ENCODE data around the gene HMGB3. TPM values are rescaled to one million over a fixed set of nuclear protein-coding genes. Genes with fewer than 3 reads are reported as not detected.
A peak's percentile ranks its signal among the peaks of the same experiment; 100 is the strongest.

The HMGB3 gene
- total RNA-seq (2014; rRNA removed; shearing (Covaris generic)), result 6.5 and 12.1 TPM in 2 replicates
- polyA plus RNA-seq (2016; fragmentation: Nextera tagmentation; extraction: Ambion mirVana), result 31.7 and 33.3 TPM in 2 replicates

- DNase-seq, result peak; percentile 96
- WGBS, 2 experiments (ENCODE audit: low coverage in 1 of 2, low lambda C conversion rate in 2 of 2, missing lambda C conversion rate in 2 of 2), result 2 to 5% methylated on average over 8 to 40 of the region's 90 CpGs
- no peaks in the 10 kb centered on the region for H3K36me3 ChIP-seq (ENCODE audit: low read depth)
- no peaks in the 10 kb centered on the region for H3K9me2 ChIP-seq (ENCODE audit: insufficient read depth)
- in situ Hi-C loops (cut with MboI), result loop anchor here (25.0 kb wide), 1 partner anchor 196 kb away; no protein-coding TSS in a partner anchor
- no peaks in the 10 kb centered on the region for H3F3A ChIP-seq (ENCODE audit: insufficient read depth)
- peak within 1 kb of the TSS; percentile 81 for H3K4me2 ChIP-seq (ENCODE audit: unreplicated experiment)
- H3K79me2 ChIP-seq (ENCODE audit: insufficient read depth), result 0 out of 2 replicates have a peak, but pooled peaks cover 14% of the 10 kb centered on the region
- H3K4me3 ChIP-seq, result peak within 1 kb of the TSS; percentile 80
- H3K27ac ChIP-seq, result peak within 1 kb of the TSS; percentile 49
- no peaks in the 10 kb centered on the region for H4K20me1 ChIP-seq (ENCODE audit: insufficient read depth)
- H2AFZ ChIP-seq, result peak within 1 kb of the TSS; percentile 95
- no peaks in the 10 kb centered on the region for H3K4me1 ChIP-seq (ENCODE audit: insufficient read depth)
- no peak for TF ChIP-seq EZH2phosphoT487 (IDR thresholded peaks at IDR 0.05; ENCODE audit: insufficient read depth, low read depth)
- TF ChIP-seq EZH2 (IDR thresholded peaks at IDR 0.05; ENCODE audit: insufficient read depth, poor library complexity, severe bottlenecking), result no peak
- H3K9me3 ChIP-seq (ENCODE audit: low read depth), result no peaks in the 10 kb centered on the region
- peak within 1 kb of the TSS; percentile 81 for H3K9ac ChIP-seq
- no peaks in the 10 kb centered on the region for H3K27me3 ChIP-seq (replicated peaks; ENCODE audit: insufficient read depth)
These were observed at the start of gene HMGB3 for GRCh38 chrX:150982788-150983520. HMGB3 (plus strand) TSS chrX:150983335; CDS start chrX:150985600, 2,265 bp downstream.

- in situ Hi-C loops (cut with MboI), result no loop called here
- Histone ChIP-seq H3K4me3 (no peak overlapping the region), H3K9ac (no peak overlapping the region), H3K4me1 (ENCODE audit: insufficient read depth) (peaks cover 6% of the 10 kb centered on the region; the same call in 1 of the 2 replicates), H2AFZ (no peak overlapping the region), H3K4me2 (ENCODE audit: unreplicated experiment) (no peak overlapping the region), H3F3A (ENCODE audit: insufficient read depth) (no peaks in the 10 kb centered on the region), H3K79me2 (ENCODE audit: insufficient read depth) (no peaks in the 10 kb centered on the region), H3K27ac (peak overlapping the region; percentile 37; the same call in 1 of the 2 replicates), H3K9me3 (ENCODE audit: low read depth) (no peaks in the 10 kb centered on the region), H3K36me3 (ENCODE audit: low read depth) (no peaks in the 10 kb centered on the region), H3K27me3 (replicated peaks; ENCODE audit: insufficient read depth) (no peaks in the 10 kb centered on the region), H4K20me1 (ENCODE audit: insufficient read depth) (no peaks in the 10 kb centered on the region), H3K9me2 (ENCODE audit: insufficient read depth) (no peaks in the 10 kb centered on the region)
- DNase-seq, result peak; percentile 3
- TF ChIP-seq EZH2 (IDR thresholded peaks at IDR 0.05; ENCODE audit: insufficient read depth, poor library complexity, severe bottlenecking), result no peak
- no peak for TF ChIP-seq EZH2phosphoT487 (IDR thresholded peaks at IDR 0.05; ENCODE audit: insufficient read depth, low read depth)
- 65 to 67% methylated on average over 5 of the region's 5 CpGs for WGBS, 2 experiments (ENCODE audit: low coverage in 1 of 2, low lambda C conversion rate in 2 of 2, missing lambda C conversion rate in 2 of 2)
These were observed 49.2 kb upstream of the HMGB3 start for GRCh38 chrX:150933945-150934350.

- TF ChIP-seq EZH2phosphoT487 (IDR thresholded peaks at IDR 0.05; ENCODE audit: insufficient read depth, low read depth) (no peak), EZH2 (IDR thresholded peaks at IDR 0.05; ENCODE audit: insufficient read depth, poor library complexity, severe bottlenecking) (no peak)
- Histone ChIP-seq H4K20me1 (ENCODE audit: insufficient read depth) (no peaks in the 10 kb centered on the region), H3K36me3 (ENCODE audit: low read depth) (no peaks in the 10 kb centered on the region), H3K79me2 (ENCODE audit: insufficient read depth) (no peaks in the 10 kb centered on the region), H3K4me2 (ENCODE audit: unreplicated experiment) (no peak overlapping the region), H3K27ac (peak overlapping the region; percentile 37; the same call in 1 of the 2 replicates), H3K9me2 (ENCODE audit: insufficient read depth) (no peaks in the 10 kb centered on the region), H3K27me3 (replicated peaks; ENCODE audit: insufficient read depth) (no peaks in the 10 kb centered on the region), H3K4me3 (no peak overlapping the region), H3F3A (ENCODE audit: insufficient read depth) (no peaks in the 10 kb centered on the region), H3K4me1 (ENCODE audit: insufficient read depth) (peaks cover 6% of the 10 kb centered on the region; the same call in 1 of the 2 replicates), H3K9me3 (ENCODE audit: low read depth) (no peaks in the 10 kb centered on the region), H3K9ac (no peak overlapping the region), H2AFZ (no peak overlapping the region)
- in situ Hi-C loops (cut with MboI), result no loop called here
- DNase-seq, result peak; percentile 85
- WGBS, 2 experiments (ENCODE audit: low coverage in 1 of 2, low lambda C conversion rate in 2 of 2, missing lambda C conversion rate in 2 of 2), result 7 to 8% methylated on average over 4 to 5 of the region's 5 CpGs
These were observed 48.7 kb upstream of the HMGB3 start for GRCh38 chrX:150934453-150934852.

GRCh38 chrX:150935467-150935866 lies 47.7 kb upstream of the HMGB3 start:
- H3K27ac ChIP-seq, result peak overlapping the region; percentile 42
- no peaks in the 10 kb centered on the region for H4K20me1 ChIP-seq (ENCODE audit: insufficient read depth)
- no peaks in the 10 kb centered on the region for H3K27me3 ChIP-seq (replicated peaks; ENCODE audit: insufficient read depth)
- in situ Hi-C loops (cut with MboI), result no loop called here
- H3K9me2 ChIP-seq (ENCODE audit: insufficient read depth), result no peaks in the 10 kb centered on the region
- H3K4me1 ChIP-seq (ENCODE audit: insufficient read depth), result peaks cover 6% of the 10 kb centered on the region; the same call in 1 of the 2 replicates
- WGBS, 2 experiments (ENCODE audit: low coverage in 1 of 2, low lambda C conversion rate in 2 of 2, missing lambda C conversion rate in 2 of 2), result 15 to 16% methylated on average over 7 of the region's 7 CpGs
- TF ChIP-seq EZH2 (IDR thresholded peaks at IDR 0.05; ENCODE audit: insufficient read depth, poor library complexity, severe bottlenecking) (no peak), EZH2phosphoT487 (IDR thresholded peaks at IDR 0.05; ENCODE audit: insufficient read depth, low read depth) (no peak)
- H2AFZ ChIP-seq, result no peak overlapping the region
- no peak overlapping the region for H3K9ac ChIP-seq
- no peaks in the 10 kb centered on the region for H3F3A ChIP-seq (ENCODE audit: insufficient read depth)
- no peak overlapping the region for H3K4me2 ChIP-seq (ENCODE audit: unreplicated experiment)
- H3K36me3 ChIP-seq (ENCODE audit: low read depth), result no peaks in the 10 kb centered on the region
- DNase-seq, result peak; percentile 74
- no peaks in the 10 kb centered on the region for H3K9me3 ChIP-seq (ENCODE audit: low read depth)
- no peak overlapping the region for H3K4me3 ChIP-seq
- H3K79me2 ChIP-seq (ENCODE audit: insufficient read depth), result no peaks in the 10 kb centered on the region

Measured in GM23248 (cell line).